Liver (tissue), 9 donors: ENCODE results near the gene ALK. TPM values are rescaled to one million over a fixed set of nuclear protein-coding genes. Genes with fewer than 3 reads are reported as not detected.

Source experiments
- DNase-seq: peaks from one replicate; pipeline ENCODE4 v3.0.0-alpha.2; 2017; ENCODE audit warnings: low spot score
- H3K27ac ChIP-seq, 2 donors: one replicate each; pipeline ENCODE4 v1.7.0; 2013; ENCODE audit warnings: inconsistent platforms in 2 of 2, low read length in 2 of 2, control low read depth in 1 of 2, low read depth in 1 of 2, mild to moderate bottlenecking in 1 of 2
- H3K27me3 ChIP-seq, 4 donors: one replicate each; pipeline versions ENCODE4 v1.6.1 to v1.7.0; 2013; ENCODE audit warnings: low read length in 3 of 4, inconsistent platforms in 1 of 4, mild to moderate bottlenecking in 1 of 4, moderate library complexity in 1 of 4; ENCODE audit not compliant: control insufficient read depth in 4 of 4, insufficient read depth in 4 of 4
- H3K36me3 ChIP-seq, 4 donors: one replicate each; pipeline versions ENCODE4 v1.6.1 to v1.7.0; 2013; ENCODE audit warnings: low read length in 3 of 4, mild to moderate bottlenecking in 3 of 4, low read depth in 1 of 4, moderate library complexity in 1 of 4; ENCODE audit not compliant: control insufficient read depth in 4 of 4, insufficient read depth in 3 of 4
- H3K4me1 ChIP-seq, 4 donors: one replicate each; pipeline versions ENCODE4 v1.6.1 to v1.7.0; 2013; ENCODE audit warnings: low read length in 3 of 4, mild to moderate bottlenecking in 3 of 4, moderate library complexity in 1 of 4; ENCODE audit not compliant: control insufficient read depth in 4 of 4, insufficient read depth in 4 of 4
- H3K4me3 ChIP-seq, 3 donors: one replicate each; pipeline versions ENCODE4 v1.6.1 to v1.7.0; 2013; ENCODE audit warnings: low read length in 3 of 3, control low read depth in 1 of 3, low read depth in 1 of 3, mild to moderate bottlenecking in 1 of 3
- H3K9ac ChIP-seq, 2 donors: one replicate each; pipeline ENCODE4 v1.7.0; 2013; ENCODE audit warnings: low read length in 2 of 2, mild to moderate bottlenecking in 2 of 2, moderate library complexity in 2 of 2, control low read depth in 1 of 2, low read depth in 1 of 2
- H3K9me3 ChIP-seq, 4 donors: one replicate each; pipeline versions ENCODE4 v1.6.1 to v1.7.0; 2013; ENCODE audit warnings: low read length in 3 of 4; ENCODE audit not compliant: control insufficient read depth in 4 of 4
- ATF3 ChIP-seq: IDR thresholded peaks from 2 replicates; pipeline ENCODE4 v1.6.1; 2016; ENCODE audit warnings: antibody characterized with exemption
- EGR1 ChIP-seq, 2 donors: IDR thresholded peaks; 2 replicates each; pipeline ENCODE4 v1.6.1; 2016 to 2018; ENCODE audit warnings: antibody characterized with exemption in 2 of 2, low read depth in 2 of 2
- FOXA1 ChIP-seq: IDR thresholded peaks from 2 replicates; pipeline ENCODE4 v1.6.1; 2016; ENCODE audit warnings: antibody characterized with exemption
- GABPA ChIP-seq, 2 donors: IDR thresholded peaks in 1 of 2; conservative IDR thresholded peaks in 1 of 2; 2 replicates each; pipeline ENCODE4 v1.6.1; 2016; ENCODE audit warnings: antibody characterized with exemption in 2 of 2, mild to moderate bottlenecking in 1 of 2, moderate library complexity in 1 of 2
- HNF4A ChIP-seq, 2 donors: conservative IDR thresholded peaks; 2 replicates each; pipeline ENCODE4 v1.6.1; 2016; ENCODE audit warnings: antibody characterized with exemption in 2 of 2, mild to moderate bottlenecking in 2 of 2
- HNF4G ChIP-seq: IDR thresholded peaks from 2 replicates; pipeline ENCODE4 v1.6.1; 2016; ENCODE audit warnings: antibody characterized with exemption
- MAX ChIP-seq: IDR thresholded peaks from 2 replicates; pipeline ENCODE4 v1.6.1; 2016; ENCODE audit warnings: antibody characterized with exemption
- NR2F2 ChIP-seq: IDR thresholded peaks from 2 replicates; pipeline ENCODE4 v1.6.1; 2016; ENCODE audit warnings: antibody characterized with exemption
- RAD21 ChIP-seq, 2 donors: IDR thresholded peaks; 2 replicates each; pipeline ENCODE4 v1.6.1; 2016; ENCODE audit warnings: antibody characterized with exemption in 2 of 2, mild to moderate bottlenecking in 2 of 2
- REST ChIP-seq: IDR thresholded peaks from 2 replicates; pipeline ENCODE4 v1.6.1; 2016; ENCODE audit warnings: antibody characterized with exemption, mild to moderate bottlenecking
- RXRA ChIP-seq, 2 donors: IDR thresholded peaks; 2 replicates each; pipeline ENCODE4 v1.6.1; 2017 to 2018; ENCODE audit warnings: antibody characterized with exemption in 2 of 2, mild to moderate bottlenecking in 1 of 2
- SP1 ChIP-seq: IDR thresholded peaks from 2 replicates; pipeline ENCODE4 v1.6.1; 2018; ENCODE audit warnings: antibody characterized with exemption, mild to moderate bottlenecking
- TAF1 ChIP-seq: conservative IDR thresholded peaks from 2 replicates; pipeline ENCODE4 v1.6.1; 2016; ENCODE audit warnings: antibody characterized with exemption, mild to moderate bottlenecking
- YY1 ChIP-seq: IDR thresholded peaks from 2 replicates; pipeline ENCODE4 v1.6.1; 2016; ENCODE audit warnings: antibody characterized with exemption, mild to moderate bottlenecking
- WGBS: extraction: QIAGEN DNeasy Blood & Tissue Kit; methylation state at CpG from one replicate; pipeline ENCODE4 v1.1.7; 2013; 5-methylcytosine and 5-hydroxymethylcytosine counted together
- polyA plus RNA-seq, 2 donors: library from polyadenylated mRNA; stranded (reverse) in 1 of 2; unstranded in 1 of 2; fragments of 200-250 nt in 1 of 2; fragments of >200 nt in 1 of 2; fragmentation: Nextera tagmentation in 1 of 2; extraction: Ambion mirVana in 1 of 2; gene quantifications; one replicate each; pipeline versions ENCODE4 v1.2.1 to v1.2.3, GENCODE V29; 2013 to 2015
- total RNA-seq, 2 donors: library from RNA; depleted of rRNA; stranded (reverse); fragments of >200 nt; gene quantifications; one replicate each; pipeline ENCODE4 v1.2.3, GENCODE V29; 2014
- TF ChIP-seq, protein P1 (sequence below): fragments of 150-350 bp; IDR thresholded peaks from 2 replicates; pipeline ENCODE4 v1.5.1; 2017; ENCODE audit warnings: improper control_type of control experiment, low read depth, low read length; ENCODE audit not compliant: missing input control
- donor health status: healthy.
- donor health status: healthy.
- donor health status: healthy.
- donor health status: healthy.
- donor health status: healthy.

ALK gene
- total and polyA plus RNA-seq, 4 donors, result under 0.01 TPM; not detected in 3

DNA sequence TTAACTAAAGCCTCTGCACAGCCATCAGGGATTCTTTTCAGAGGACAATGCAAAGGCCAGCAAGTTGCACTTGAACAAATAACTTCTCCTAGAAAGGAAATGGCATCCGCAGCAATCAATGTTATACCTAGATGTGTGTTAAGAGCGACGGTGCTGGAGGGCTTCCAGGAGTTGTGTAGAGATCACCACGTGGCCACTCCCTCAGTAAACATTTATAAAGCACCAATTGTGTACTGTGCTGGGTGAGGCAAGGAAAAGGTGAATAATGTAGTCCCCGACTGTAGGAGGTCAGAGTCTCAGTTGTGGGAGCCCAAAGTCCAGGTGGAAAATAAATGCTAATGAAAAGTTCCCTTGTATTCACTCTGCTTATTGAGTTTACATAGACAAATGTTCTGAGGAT is 135.0 kb downstream of the ALK start:
- Histone ChIP-seq H3K4me1 (no peaks in the 10 kb centered on the region), H3K27ac (no peak overlapping the region), H3K9ac (no peak overlapping the region), H3K27me3 (no peaks in the 10 kb centered on the region), H3K4me3 (no peak overlapping the region), H3K9me3 (no peaks in the 10 kb centered on the region), H3K36me3 (no peaks in the 10 kb centered on the region)
- WGBS, result 38% methylated on average over 5 of the region's 5 CpGs
- TF ChIP-seq ATF3 (no peak), YY1 (no peak), NR2F2 (no peak), GABPA (IDR thresholded peaks at IDR 0.05 in 1 of 2, conservative IDR thresholded peaks at IDR 0.05 in 1 of 2) (no peak), TAF1 (no peak), EGR1 (IDR thresholded peaks at IDR 0.05; ENCODE audit: low read depth in 2 of 2) (no peak), REST (no peak), MAX (no peak), HNF4G (no peak), HNF4A (conservative IDR thresholded peaks at IDR 0.05) (no peak), RAD21 (IDR thresholded peaks at IDR 0.05) (no peak)
- no peak for DNase-seq

DNA sequence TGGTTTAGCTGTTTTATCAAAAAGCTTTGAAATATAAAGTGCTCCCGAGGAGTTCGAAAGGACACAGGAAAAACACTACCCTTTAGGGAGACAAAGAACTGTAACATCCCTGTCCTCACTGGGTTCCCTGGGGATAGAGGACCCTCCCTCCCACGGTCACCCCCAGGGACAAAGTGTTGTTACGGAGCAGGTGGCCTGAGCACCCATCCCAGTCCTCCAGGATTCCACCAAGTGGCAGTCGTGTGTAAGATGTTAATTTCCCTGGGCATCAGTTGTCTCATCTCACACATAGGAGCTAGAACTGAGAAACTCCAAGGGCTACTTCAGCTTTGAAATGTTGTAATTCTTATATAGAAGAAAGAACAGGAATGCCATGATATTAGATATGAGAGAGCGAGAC is 137.7 kb downstream of the ALK start:
- 85% methylated on average over 6 of the region's 6 CpGs for WGBS
- TF ChIP-seq FOXA1 (no peak), RXRA (IDR thresholded peaks at IDR 0.05) (no peak), HNF4A (conservative IDR thresholded peaks at IDR 0.05) (no peak), SP1 (no peak)
- TF ChIP-seq, protein P1, sequence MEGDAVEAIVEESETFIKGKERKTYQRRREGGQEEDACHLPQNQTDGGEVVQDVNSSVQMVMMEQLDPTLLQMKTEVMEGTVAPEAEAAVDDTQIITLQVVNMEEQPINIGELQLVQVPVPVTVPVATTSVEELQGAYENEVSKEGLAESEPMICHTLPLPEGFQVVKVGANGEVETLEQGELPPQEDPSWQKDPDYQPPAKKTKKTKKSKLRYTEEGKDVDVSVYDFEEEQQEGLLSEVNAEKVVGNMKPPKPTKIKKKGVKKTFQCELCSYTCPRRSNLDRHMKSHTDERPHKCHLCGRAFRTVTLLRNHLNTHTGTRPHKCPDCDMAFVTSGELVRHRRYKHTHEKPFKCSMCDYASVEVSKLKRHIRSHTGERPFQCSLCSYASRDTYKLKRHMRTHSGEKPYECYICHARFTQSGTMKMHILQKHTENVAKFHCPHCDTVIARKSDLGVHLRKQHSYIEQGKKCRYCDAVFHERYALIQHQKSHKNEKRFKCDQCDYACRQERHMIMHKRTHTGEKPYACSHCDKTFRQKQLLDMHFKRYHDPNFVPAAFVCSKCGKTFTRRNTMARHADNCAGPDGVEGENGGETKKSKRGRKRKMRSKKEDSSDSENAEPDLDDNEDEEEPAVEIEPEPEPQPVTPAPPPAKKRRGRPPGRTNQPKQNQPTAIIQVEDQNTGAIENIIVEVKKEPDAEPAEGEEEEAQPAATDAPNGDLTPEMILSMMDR, result no peak
- H3K4me3 ChIP-seq, result no peak overlapping the region
- DNase-seq, result no peak
- H3K4me1 ChIP-seq, result no peaks in the 10 kb centered on the region
- no peaks in the 10 kb centered on the region for H3K27me3 ChIP-seq
- H3K9ac ChIP-seq, result no peak overlapping the region
- no peak overlapping the region for H3K27ac ChIP-seq
- H3K9me3 ChIP-seq, result no peaks in the 10 kb centered on the region
- no peaks in the 10 kb centered on the region for H3K36me3 ChIP-seq
